Uterus (tissue), 4 donors: ENCODE data around the gene TRAPPC12. TPM values are rescaled to one million over a fixed set of nuclear protein-coding genes. Genes with fewer than 3 reads are reported as not detected.

Experiments
- DNase-seq, 2 donors: peaks; one replicate each; pipeline ENCODE4 v3.0.0-alpha.2; 2019 to 2020
- H3K27ac ChIP-seq, 2 donors: fragments of 200-600 bp; sonication (generic); 1 replicate in 1 of 2; 2 replicates in 1 of 2; pipeline ENCODE4 v1.5.1; 2016 to 2018
- H3K27me3 ChIP-seq, 2 donors: fragments of 200-600 bp; sonication (generic); one replicate each; pipeline ENCODE4 v1.5.1; 2018 to 2019; ENCODE audit warnings: control low read depth in 1 of 2
- H3K36me3 ChIP-seq, 2 donors: fragments of 200-600 bp; sonication (generic); one replicate each; pipeline ENCODE4 v1.5.1; 2019; ENCODE audit warnings: control low read depth in 1 of 2
- H3K4me1 ChIP-seq, 2 donors: fragments of 200-600 bp; sonication (generic); one replicate each; pipeline ENCODE4 v1.5.1; 2018 to 2019; ENCODE audit warnings: control low read depth in 1 of 2
- H3K4me3 ChIP-seq, 2 donors: fragments of 200-600 bp; sonication (generic); 1 replicate in 1 of 2; 2 replicates in 1 of 2; pipeline ENCODE4 v1.5.1; 2018 to 2019; ENCODE audit warnings: mild to moderate bottlenecking in 1 of 2
- H3K9me3 ChIP-seq, 2 donors: fragments of 200-600 bp; sonication (generic); one replicate each; pipeline ENCODE4 v1.5.1; 2019; ENCODE audit warnings: control low read depth in 1 of 2
- CTCF ChIP-seq, 4 experiments: fragments of 200-600 bp in 2 of 4; fragments of 450-650 bp in 2 of 4; sonication (generic) in 2 of 4; IDR thresholded peaks; one replicate each; pipeline ENCODE4 v1.5.1; 2016 to 2019; ENCODE audit warnings: antibody characterized with exemption in 4 of 4, mild to moderate bottlenecking in 2 of 4, moderate library complexity in 1 of 4
- POLR2A ChIP-seq, 2 donors: fragments of 450-650 bp; IDR thresholded peaks; one replicate each; pipeline ENCODE4 v1.6.1; 2016; ENCODE audit warnings: antibody characterized with exemption in 2 of 2, mild to moderate bottlenecking in 1 of 2, moderate library complexity in 1 of 2
- intact Hi-C: fragments of 100-400 bp; cut with DNase I; formaldehyde crosslinking; loops from one replicate; pipeline ENCODE4 v1.15.1; 2023; ENCODE audit warnings: low total_unique reads
- total RNA-seq, 4 donors: library from RNA; depleted of rRNA in 3 of 4; stranded (reverse); fragments of >200 nt in 3 of 4; gene quantifications; one replicate each; pipeline versions ENCODE4 v1.1.0 to v1.2.4, GENCODE V29; 2014 to 2023
- donor health status: DM: yes; HTN: yes; CAD: no.

The TRAPPC12 gene
- total RNA-seq, 4 donors from 2014 or later, result 15.6 to 149 (median 66.5) TPM

DNA sequence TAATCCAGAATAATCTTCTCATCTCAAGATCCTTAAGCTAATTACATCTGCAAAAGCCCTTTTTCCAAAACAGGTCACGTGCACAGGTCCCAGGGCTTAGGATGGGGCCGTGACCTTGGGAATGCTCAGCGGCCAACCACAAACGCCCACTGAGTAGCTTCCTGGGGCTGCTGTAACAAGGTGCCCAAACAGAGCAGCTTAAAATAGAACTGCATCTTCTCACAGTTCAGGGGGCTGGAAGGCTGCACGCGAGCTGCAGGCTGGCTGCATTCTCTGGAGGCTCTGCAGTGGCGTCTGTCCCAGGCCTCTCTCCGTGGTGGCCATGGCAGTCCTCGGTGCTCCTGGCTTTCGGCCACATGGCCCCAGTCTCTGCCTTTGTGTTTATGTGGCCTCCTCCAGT, 107.9 kb downstream of the TRAPPC12 start:
- Histone ChIP-seq H3K36me3 (no peaks in the 10 kb centered on the region), H3K27me3 (no peaks in the 10 kb centered on the region), H3K9me3 (no peaks in the 10 kb centered on the region), H3K27ac (no peak overlapping the region), H3K4me1 (no peaks in the 10 kb centered on the region), H3K4me3 (no peak overlapping the region)
- intact Hi-C loops, result no loop called here
- peak in 1 of 2 donors; percentile 15 for DNase-seq
- TF ChIP-seq CTCF (IDR thresholded peaks at IDR 0.05) (no peak), POLR2A (IDR thresholded peaks at IDR 0.05) (no peak)

GRCh38 chr2:3488061-3488531, 108.6 kb downstream of the TRAPPC12 start:
- TF ChIP-seq CTCF (IDR thresholded peaks at IDR 0.05) (no peak), POLR2A (IDR thresholded peaks at IDR 0.05) (no peak)
- Histone ChIP-seq H3K27ac (no peak overlapping the region), H3K9me3 (no peaks in the 10 kb centered on the region), H3K36me3 (no peaks in the 10 kb centered on the region), H3K4me3 (no peak overlapping the region), H3K4me1 (no peaks in the 10 kb centered on the region), H3K27me3 (no peaks in the 10 kb centered on the region)
- peak in 1 of 2 donors; percentile 8 for DNase-seq
- intact Hi-C loops, result no loop called here

DNA sequence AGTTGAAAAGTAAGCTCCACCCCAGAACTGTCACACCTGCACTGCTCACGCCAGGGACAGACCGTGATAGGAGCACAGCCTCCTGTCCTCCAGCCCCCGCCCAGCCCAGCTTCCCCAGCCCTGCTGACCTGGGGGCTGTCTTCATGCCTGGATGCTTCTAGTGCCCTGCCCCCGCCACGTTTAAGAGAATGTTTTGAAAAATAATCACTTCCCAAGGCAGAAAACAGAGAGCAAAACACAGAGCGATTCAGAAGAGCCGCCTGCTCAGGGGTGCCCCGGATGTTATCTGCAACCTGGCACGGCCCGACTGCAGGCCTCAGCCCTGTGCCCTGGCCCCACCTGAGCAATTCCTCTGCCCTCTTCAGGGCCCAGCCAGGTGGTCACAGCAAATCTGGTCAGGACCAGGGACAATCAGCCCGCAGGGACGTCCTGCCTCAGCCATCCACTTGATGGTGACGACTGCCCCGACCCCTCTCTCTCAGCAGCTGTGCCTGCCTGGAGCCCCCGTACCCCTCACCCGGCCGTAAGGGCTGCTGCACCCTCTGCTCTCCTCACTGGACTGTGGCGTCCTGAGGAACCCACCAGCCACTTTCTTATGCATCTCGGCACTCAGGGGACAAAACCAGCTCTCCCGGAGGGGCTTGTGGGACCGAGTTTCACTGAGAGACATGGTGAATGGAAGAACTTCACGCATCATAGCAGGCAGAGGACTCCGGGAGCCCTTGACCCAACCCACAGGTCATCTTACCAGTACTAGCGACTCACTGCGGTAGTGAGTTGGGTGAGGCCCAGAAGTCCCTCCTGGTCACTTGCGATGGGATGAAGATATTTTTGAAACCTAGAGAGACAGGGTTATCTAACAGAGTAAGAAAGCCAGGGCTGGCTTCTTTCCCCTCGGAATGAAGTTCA, 109.6 kb downstream of the TRAPPC12 start:
- Histone ChIP-seq H3K27me3 (no peaks in the 10 kb centered on the region), H3K36me3 (no peaks in the 10 kb centered on the region), H3K9me3 (no peaks in the 10 kb centered on the region), H3K4me1 (no peaks in the 10 kb centered on the region), H3K27ac (peak overlapping the region in 1 of 2 donors; percentile 2), H3K4me3 (no peak overlapping the region)
- DNase-seq, result peak in 1 of 2 donors; percentile 14
- TF ChIP-seq CTCF (IDR thresholded peaks at IDR 0.05) (no peak), POLR2A (IDR thresholded peaks at IDR 0.05) (no peak)
- intact Hi-C loops, result no loop called here

DNA sequence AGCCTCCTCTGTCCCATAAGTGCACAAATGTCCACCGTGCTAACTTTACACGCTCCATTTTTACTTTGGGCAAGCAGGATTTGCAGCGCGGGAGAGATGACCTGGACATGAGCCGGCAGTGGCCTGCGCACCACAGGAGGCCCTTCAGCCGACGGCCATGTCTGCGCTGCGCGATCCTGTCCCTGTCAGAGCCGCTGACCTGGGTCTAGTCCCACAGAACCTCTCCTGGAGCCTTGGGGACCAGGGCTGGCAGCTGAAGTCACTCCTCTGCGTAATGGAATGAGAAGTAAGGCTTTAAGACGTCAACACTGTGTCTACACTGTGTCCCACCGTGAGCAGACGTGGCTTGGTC, 110.2 kb downstream of the TRAPPC12 start:
- H3K9me3 ChIP-seq, result no peaks in the 10 kb centered on the region
- H3K36me3 ChIP-seq, result no peaks in the 10 kb centered on the region
- H3K27ac ChIP-seq, result no peak overlapping the region
- H3K4me1 ChIP-seq, result no peaks in the 10 kb centered on the region
- peak in 1 of 2 donors; percentile 13 for DNase-seq
- TF ChIP-seq POLR2A (IDR thresholded peaks at IDR 0.05) (no peak), CTCF (IDR thresholded peaks at IDR 0.05) (no peak)
- no peak overlapping the region for H3K4me3 ChIP-seq
- H3K27me3 ChIP-seq, result no peaks in the 10 kb centered on the region
- intact Hi-C loops, result no loop called here
